SK-N-SH (cell line): Measurements from ENCODE around the gene HUS1B.

ENCODE experiments used
- CHD2 ChIP-seq: fragments of 150-350 bp; IDR thresholded peaks from 2 replicates; pipeline ENCODE4 v1.6.1; 2018; ENCODE audit warnings: low read length; ENCODE audit not compliant: partially characterized antibody
- EP300 ChIP-seq, 2 experiments: IDR thresholded peaks; 2 replicates each; pipeline versions ENCODE4 v1.4.0 to v1.6.1; 2012; ENCODE audit warnings: borderline replicate concordance in 1 of 2, low read depth in 1 of 2, low read length in 1 of 2
- EZH2phosphoT487 ChIP-seq: fragments of 200-600 bp; sonication (generic); IDR thresholded peaks from 2 replicates; pipeline ENCODE4 v1.6.1; 2017; ENCODE audit warnings: low read depth, mixed run types, mild to moderate bottlenecking, antibody characterized with exemption, moderate library complexity, borderline replicate concordance
- JUND ChIP-seq: IDR thresholded peaks from 2 replicates; pipeline ENCODE4 v1.4.0; 2012
- NFIC ChIP-seq: IDR thresholded peaks from 2 replicates; pipeline ENCODE4 v1.4.0; 2012; ENCODE audit warnings: borderline replicate concordance
- POLR2AphosphoS5 ChIP-seq: IDR thresholded peaks from 2 replicates; pipeline ENCODE4 v1.6.1; 2012; ENCODE audit warnings: low read depth, low read length
- RFX5 ChIP-seq: IDR thresholded peaks from 2 replicates; pipeline ENCODE4 v1.6.1; 2012; ENCODE audit warnings: mild to moderate bottlenecking, improper control_type of control experiment, low read length
- SIN3A ChIP-seq: IDR thresholded peaks from 2 replicates; pipeline ENCODE4 v1.6.1; 2012; ENCODE audit warnings: low read depth, mild to moderate bottlenecking, low read length, moderate library complexity, borderline replicate concordance
- TEAD4 ChIP-seq: IDR thresholded peaks from 2 replicates; pipeline ENCODE4 v1.4.0; 2012; ENCODE audit warnings: mild to moderate bottlenecking, borderline replicate concordance; ENCODE audit not compliant: insufficient read depth
- TF ChIP-seq, protein P1 (sequence below): IDR thresholded peaks from 2 replicates; pipeline ENCODE4 v1.6.1; 2012; ENCODE audit warnings: mild to moderate bottlenecking, low read depth, low read length, moderate library complexity
- TF ChIP-seq, protein P2 (sequence below): fragments of 200-600 bp; sonication (generic); IDR thresholded peaks from 2 replicates; pipeline ENCODE4 v1.6.1; 2017; ENCODE audit warnings: antibody characterized with exemption, mild to moderate bottlenecking, moderate library complexity

DNA sequence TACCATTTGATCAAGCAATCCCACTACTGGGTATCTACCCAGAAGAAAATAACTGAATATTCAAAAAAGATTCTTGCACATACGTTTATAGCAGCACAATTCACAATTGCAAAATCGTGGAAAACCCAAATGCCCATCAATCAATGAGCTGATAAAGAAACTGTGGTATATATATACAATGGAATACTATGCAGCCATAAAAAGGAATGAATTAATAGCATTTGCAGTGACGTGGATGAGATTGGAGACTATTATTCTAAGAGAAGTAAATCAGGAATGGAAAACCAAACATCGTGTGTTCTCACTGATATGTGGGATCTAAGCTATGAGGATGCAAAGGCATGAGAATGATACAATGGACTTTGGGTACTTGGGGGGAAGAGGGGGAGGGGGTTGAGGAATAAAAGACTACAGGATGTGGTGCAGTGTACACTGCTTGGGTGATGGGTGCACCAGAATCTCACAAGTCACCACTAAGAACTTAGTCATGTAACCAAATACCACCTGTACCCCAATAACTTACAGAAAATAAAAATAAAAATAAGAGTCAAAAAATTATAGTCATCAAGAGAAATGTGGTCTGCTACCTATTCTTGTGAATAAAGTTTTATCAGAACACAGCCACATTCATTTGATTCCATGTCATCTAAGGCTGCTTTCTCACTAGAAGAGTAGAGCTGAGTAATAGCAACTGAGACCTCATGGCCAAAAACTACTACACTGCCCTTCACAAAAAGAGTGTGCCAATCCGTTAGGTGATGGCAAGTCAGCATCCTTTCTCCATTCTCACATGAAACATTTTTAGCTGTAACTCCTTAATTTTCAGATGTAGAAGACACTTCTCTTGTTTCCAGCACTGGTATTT is 8.7 kb upstream of the HUS1B start:
- TF ChIP-seq EP300 (IDR thresholded peaks at IDR 0.05; ENCODE audit: borderline replicate concordance in 1 of 2, low read depth in 1 of 2, low read length in 1 of 2) (no peak), JUND (no peak), RFX5 (no peak), CHD2 (no peak), SIN3A (no peak), TEAD4 (no peak), NFIC (no peak), POLR2AphosphoS5 (no peak), EZH2phosphoT487 (no peak)
- TF ChIP-seq, protein P1, sequence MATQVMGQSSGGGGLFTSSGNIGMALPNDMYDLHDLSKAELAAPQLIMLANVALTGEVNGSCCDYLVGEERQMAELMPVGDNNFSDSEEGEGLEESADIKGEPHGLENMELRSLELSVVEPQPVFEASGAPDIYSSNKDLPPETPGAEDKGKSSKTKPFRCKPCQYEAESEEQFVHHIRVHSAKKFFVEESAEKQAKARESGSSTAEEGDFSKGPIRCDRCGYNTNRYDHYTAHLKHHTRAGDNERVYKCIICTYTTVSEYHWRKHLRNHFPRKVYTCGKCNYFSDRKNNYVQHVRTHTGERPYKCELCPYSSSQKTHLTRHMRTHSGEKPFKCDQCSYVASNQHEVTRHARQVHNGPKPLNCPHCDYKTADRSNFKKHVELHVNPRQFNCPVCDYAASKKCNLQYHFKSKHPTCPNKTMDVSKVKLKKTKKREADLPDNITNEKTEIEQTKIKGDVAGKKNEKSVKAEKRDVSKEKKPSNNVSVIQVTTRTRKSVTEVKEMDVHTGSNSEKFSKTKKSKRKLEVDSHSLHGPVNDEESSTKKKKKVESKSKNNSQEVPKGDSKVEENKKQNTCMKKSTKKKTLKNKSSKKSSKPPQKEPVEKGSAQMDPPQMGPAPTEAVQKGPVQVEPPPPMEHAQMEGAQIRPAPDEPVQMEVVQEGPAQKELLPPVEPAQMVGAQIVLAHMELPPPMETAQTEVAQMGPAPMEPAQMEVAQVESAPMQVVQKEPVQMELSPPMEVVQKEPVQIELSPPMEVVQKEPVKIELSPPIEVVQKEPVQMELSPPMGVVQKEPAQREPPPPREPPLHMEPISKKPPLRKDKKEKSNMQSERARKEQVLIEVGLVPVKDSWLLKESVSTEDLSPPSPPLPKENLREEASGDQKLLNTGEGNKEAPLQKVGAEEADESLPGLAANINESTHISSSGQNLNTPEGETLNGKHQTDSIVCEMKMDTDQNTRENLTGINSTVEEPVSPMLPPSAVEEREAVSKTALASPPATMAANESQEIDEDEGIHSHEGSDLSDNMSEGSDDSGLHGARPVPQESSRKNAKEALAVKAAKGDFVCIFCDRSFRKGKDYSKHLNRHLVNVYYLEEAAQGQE: no peak
- TF ChIP-seq, protein P2, sequence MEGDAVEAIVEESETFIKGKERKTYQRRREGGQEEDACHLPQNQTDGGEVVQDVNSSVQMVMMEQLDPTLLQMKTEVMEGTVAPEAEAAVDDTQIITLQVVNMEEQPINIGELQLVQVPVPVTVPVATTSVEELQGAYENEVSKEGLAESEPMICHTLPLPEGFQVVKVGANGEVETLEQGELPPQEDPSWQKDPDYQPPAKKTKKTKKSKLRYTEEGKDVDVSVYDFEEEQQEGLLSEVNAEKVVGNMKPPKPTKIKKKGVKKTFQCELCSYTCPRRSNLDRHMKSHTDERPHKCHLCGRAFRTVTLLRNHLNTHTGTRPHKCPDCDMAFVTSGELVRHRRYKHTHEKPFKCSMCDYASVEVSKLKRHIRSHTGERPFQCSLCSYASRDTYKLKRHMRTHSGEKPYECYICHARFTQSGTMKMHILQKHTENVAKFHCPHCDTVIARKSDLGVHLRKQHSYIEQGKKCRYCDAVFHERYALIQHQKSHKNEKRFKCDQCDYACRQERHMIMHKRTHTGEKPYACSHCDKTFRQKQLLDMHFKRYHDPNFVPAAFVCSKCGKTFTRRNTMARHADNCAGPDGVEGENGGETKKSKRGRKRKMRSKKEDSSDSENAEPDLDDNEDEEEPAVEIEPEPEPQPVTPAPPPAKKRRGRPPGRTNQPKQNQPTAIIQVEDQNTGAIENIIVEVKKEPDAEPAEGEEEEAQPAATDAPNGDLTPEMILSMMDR: no peak
